Fibroblast of lung (primary cell): ENCODE measurements around the gene STRA6. TPM values are rescaled to one million over a fixed set of nuclear protein-coding genes. Genes with fewer than 3 reads are reported as not detected.

Experiments used
- DNase-seq, 2 donors: peaks; one replicate each; pipeline versions ENCODE4 v3.0.0 to v3.0.0-alpha.2; 2010; ENCODE audit warnings: low read depth in 2 of 2
- H2AFZ ChIP-seq: 2 replicates; pipeline ENCODE4 v1.5.1; 2012; ENCODE audit warnings: low read length, control low read depth, inconsistent platforms
- H3K27ac ChIP-seq: 2 replicates; pipeline ENCODE4 v1.5.1; 2011; ENCODE audit warnings: low read length, control low read depth; ENCODE audit not compliant: insufficient read depth
- H3K27me3 ChIP-seq: 2 replicates; pipeline ENCODE4 v1.5.1; 2011; ENCODE audit warnings: mild to moderate bottlenecking, low read length; ENCODE audit not compliant: control insufficient read depth, insufficient read depth
- H3K36me3 ChIP-seq: 2 replicates; pipeline ENCODE4 v1.5.1; 2011; ENCODE audit warnings: low read length; ENCODE audit not compliant: control insufficient read depth, insufficient read depth
- H3K4me1 ChIP-seq: 2 replicates; pipeline ENCODE4 v1.5.1; 2011; ENCODE audit warnings: low read length; ENCODE audit not compliant: control insufficient read depth, insufficient read depth; ENCODE audit errors: extremely low read depth
- H3K4me2 ChIP-seq: 2 replicates; pipeline ENCODE4 v1.5.1; 2011; ENCODE audit warnings: low read length, control low read depth; ENCODE audit not compliant: insufficient read depth; ENCODE audit errors: extremely low read depth
- H3K4me3 ChIP-seq, 4 experiments: fragments of 200-600 bp in 1 of 4; sonication (generic) in 1 of 4; replicated peaks in 1 of 4; 2 replicates each; pipeline ENCODE4 v1.5.1; 2011 to 2016; ENCODE audit warnings: low read length in 4 of 4, low read depth in 3 of 4, mild to moderate bottlenecking in 3 of 4, control low read depth in 2 of 4, inconsistent platforms in 1 of 4, mixed read lengths in 1 of 4; ENCODE audit not compliant: insufficient read depth in 1 of 4; ENCODE audit errors: control extremely low read depth in 1 of 4
- H3K79me2 ChIP-seq: 2 replicates; pipeline ENCODE4 v1.5.1; 2012; ENCODE audit warnings: mild to moderate bottlenecking, low read length, inconsistent platforms; ENCODE audit not compliant: control insufficient read depth, insufficient read depth
- H3K9ac ChIP-seq: 2 replicates; pipeline ENCODE4 v1.5.1; 2011; ENCODE audit warnings: mild to moderate bottlenecking, low read length, control low read depth; ENCODE audit not compliant: insufficient read depth
- H3K9me3 ChIP-seq: 2 replicates; pipeline ENCODE4 v1.5.1; 2012; ENCODE audit warnings: low read depth, low read length; ENCODE audit not compliant: control insufficient read depth, insufficient read depth
- H4K20me1 ChIP-seq: 2 replicates; pipeline ENCODE4 v1.5.1; 2011; ENCODE audit warnings: low read length; ENCODE audit not compliant: control insufficient read depth, insufficient read depth; ENCODE audit errors: extremely low read depth
- EZH2 ChIP-seq: IDR thresholded peaks from 2 replicates; pipeline ENCODE4 v1.5.1; 2012; ENCODE audit warnings: low read length, control low read depth, mild to moderate bottlenecking; ENCODE audit errors: missing control alignments
- polyA plus RNA-seq, 2 donors: library from polyadenylated mRNA; depleted of rRNA in 1 of 2; stranded (reverse) in 1 of 2; unstranded in 1 of 2; fragments of >200 nt; gene quantifications; 2 replicates each; pipeline ENCODE4 v1.2.1, GENCODE V29; 2011 to 2012; ENCODE audit warnings: missing spikeins in 1 of 2
- total RNA-seq: library from RNA; depleted of rRNA; stranded (reverse); fragments of >200 nt; gene quantifications from 2 replicates; pipeline ENCODE4 v1.2.1, GENCODE V29; 2014
- TF ChIP-seq, protein P1 (sequence below), 2 donors: IDR thresholded peaks in 1 of 2; conservative IDR thresholded peaks in 1 of 2; 1 replicate in 1 of 2; 2 replicates in 1 of 2; pipeline ENCODE4 v1.5.1; 2011 to 2012; ENCODE audit warnings: low read length in 2 of 2, control low read depth in 1 of 2, inconsistent platforms in 1 of 2, low read depth in 1 of 2, mild to moderate bottlenecking in 1 of 2

STRA6 gene
- total and polyA plus RNA-seq, 2 donors (not counting 1 experiment from before 2014, with no cell fraction given), result 0.17 TPM; not detected in 1

DNA sequence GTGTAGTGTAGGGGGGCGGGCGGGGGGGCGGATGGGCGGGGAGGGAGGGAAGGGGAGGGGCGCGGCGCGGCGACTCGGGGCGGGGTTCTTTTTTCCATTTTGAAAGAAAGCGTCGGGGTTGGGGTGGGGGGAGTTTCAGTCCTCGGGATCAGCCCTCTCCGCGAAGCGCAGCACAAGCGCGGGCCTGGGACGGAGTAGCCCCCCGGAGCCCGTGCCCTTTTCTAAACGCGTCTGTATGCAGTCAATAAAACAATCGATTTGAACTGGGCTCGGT is 66.1 kb downstream of the STRA6 start:
- Histone ChIP-seq H3K9ac (no peak overlapping the region), H4K20me1 (no peaks in the 10 kb centered on the region), H3K4me3 (peak overlapping the region in 1 of 4 experiments; percentile 23), H3K4me2 (no peak overlapping the region), H2AFZ (no peak overlapping the region), H3K4me1 (no peaks in the 10 kb centered on the region), H3K36me3 (no peaks in the 10 kb centered on the region), H3K9me3 (no peaks in the 10 kb centered on the region), H3K27ac (no peak overlapping the region), H3K79me2 (no peaks in the 10 kb centered on the region), H3K27me3 (peaks cover 57% of the 10 kb centered on the region)
- no peak for DNase-seq
- TF ChIP-seq EZH2, result no peak
- TF ChIP-seq, protein P1, sequence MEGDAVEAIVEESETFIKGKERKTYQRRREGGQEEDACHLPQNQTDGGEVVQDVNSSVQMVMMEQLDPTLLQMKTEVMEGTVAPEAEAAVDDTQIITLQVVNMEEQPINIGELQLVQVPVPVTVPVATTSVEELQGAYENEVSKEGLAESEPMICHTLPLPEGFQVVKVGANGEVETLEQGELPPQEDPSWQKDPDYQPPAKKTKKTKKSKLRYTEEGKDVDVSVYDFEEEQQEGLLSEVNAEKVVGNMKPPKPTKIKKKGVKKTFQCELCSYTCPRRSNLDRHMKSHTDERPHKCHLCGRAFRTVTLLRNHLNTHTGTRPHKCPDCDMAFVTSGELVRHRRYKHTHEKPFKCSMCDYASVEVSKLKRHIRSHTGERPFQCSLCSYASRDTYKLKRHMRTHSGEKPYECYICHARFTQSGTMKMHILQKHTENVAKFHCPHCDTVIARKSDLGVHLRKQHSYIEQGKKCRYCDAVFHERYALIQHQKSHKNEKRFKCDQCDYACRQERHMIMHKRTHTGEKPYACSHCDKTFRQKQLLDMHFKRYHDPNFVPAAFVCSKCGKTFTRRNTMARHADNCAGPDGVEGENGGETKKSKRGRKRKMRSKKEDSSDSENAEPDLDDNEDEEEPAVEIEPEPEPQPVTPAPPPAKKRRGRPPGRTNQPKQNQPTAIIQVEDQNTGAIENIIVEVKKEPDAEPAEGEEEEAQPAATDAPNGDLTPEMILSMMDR (conservative IDR thresholded peaks at IDR 0.05 in 1 of 2, IDR thresholded peaks at IDR 0.05 in 1 of 2; ENCODE audit: low read depth in 1 of 2, low read length in 2 of 2), result no peak

DNA sequence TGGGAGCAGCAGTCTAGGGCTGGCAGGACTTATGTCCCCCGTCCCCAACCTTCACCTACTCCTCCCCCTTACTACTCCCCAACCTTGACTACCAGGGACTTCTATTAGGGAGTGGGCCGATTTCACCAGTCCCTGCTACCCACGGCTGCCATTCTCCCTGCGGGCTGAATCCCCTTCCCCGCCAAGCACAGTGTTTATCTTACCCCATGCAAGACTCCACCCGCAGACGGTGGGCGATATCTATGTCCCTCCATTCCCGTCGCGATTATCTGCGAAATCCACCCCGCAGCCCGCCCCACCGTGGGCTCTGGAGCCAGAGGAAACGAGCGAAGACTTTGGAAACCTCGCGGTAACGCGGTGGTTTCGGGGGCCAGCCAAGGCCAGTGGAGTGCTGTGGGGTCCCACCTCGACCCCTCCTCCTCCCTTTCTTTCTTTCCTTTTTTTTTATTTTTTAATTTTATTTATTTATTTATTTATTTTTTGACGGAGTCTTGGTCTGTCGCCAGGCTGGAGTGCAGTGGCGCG is 67.5 kb downstream of the STRA6 start:
- Histone ChIP-seq H3K27ac (no peak overlapping the region), H4K20me1 (no peaks in the 10 kb centered on the region), H3K79me2 (no peaks in the 10 kb centered on the region), H3K27me3 (peaks cover 66% of the 10 kb centered on the region), H2AFZ (no peak overlapping the region), H3K4me2 (no peak overlapping the region), H3K4me1 (no peaks in the 10 kb centered on the region), H3K4me3 (no peak overlapping the region), H3K36me3 (no peaks in the 10 kb centered on the region), H3K9ac (no peak overlapping the region), H3K9me3 (no peaks in the 10 kb centered on the region)
- DNase-seq, result no peak
- peak; percentile 69 for TF ChIP-seq EZH2
- TF ChIP-seq, protein P1 (conservative IDR thresholded peaks at IDR 0.05 in 1 of 2, IDR thresholded peaks at IDR 0.05 in 1 of 2; ENCODE audit: low read depth in 1 of 2, low read length in 2 of 2), result no peak

DNA sequence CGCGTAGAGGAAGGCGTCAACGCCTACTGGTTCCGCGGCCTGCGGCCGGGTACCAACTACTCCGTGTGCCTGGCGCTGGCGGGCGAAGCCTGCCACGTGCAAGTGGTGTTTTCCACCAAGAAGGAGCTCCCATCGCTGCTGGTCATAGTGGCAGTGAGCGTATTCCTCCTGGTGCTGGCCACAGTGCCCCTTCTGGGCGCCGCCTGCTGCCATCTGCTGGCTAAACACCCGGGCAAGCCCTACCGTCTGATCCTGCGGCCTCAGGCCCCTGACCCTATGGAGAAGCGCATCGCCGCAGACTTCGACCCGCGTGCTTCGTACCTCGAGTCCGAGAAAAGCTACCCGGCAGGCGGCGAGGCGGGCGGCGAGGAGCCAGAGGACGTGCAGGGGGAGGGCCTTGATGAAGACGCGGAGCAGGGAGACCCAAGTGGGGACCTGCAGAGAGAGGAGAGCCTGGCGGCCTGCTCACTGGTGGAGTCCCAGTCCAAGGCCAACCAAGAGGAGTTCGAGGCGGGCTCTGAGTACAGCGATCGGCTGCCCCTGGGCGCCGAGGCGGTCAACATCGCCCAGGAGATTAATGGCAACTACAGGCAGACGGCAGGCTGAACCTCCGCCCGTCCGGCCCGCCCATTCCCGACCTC is 68.1 kb downstream of the STRA6 start:
- Histone ChIP-seq H3K9ac (no peak overlapping the region), H2AFZ (no peak overlapping the region), H4K20me1 (no peaks in the 10 kb centered on the region), H3K27ac (no peak overlapping the region), H3K36me3 (no peaks in the 10 kb centered on the region), H3K9me3 (no peaks in the 10 kb centered on the region), H3K4me1 (no peaks in the 10 kb centered on the region), H3K27me3 (peaks cover 69% of the 10 kb centered on the region), H3K79me2 (no peaks in the 10 kb centered on the region), H3K4me3 (no peak overlapping the region), H3K4me2 (no peak overlapping the region)
- TF ChIP-seq, protein P1 (conservative IDR thresholded peaks at IDR 0.05 in 1 of 2, IDR thresholded peaks at IDR 0.05 in 1 of 2; ENCODE audit: low read depth in 1 of 2, low read length in 2 of 2), result peak; percentile 30 to 58
- TF ChIP-seq EZH2, result peak; percentile 67
- DNase-seq, result peak; percentile 35 to 50
